SK-N-SH (cell line): ENCODE results near the gene PKIB. TPM values are rescaled to one million over a fixed set of nuclear protein-coding genes. Genes with fewer than 3 reads are reported as not detected.

Source experiments
- CTCF ChIA-PET: fragments of 300-600, 350-600 bp; formaldehyde crosslinking; extraction: SDS; loops from one replicate; lab custom pipeline; 2021; lab: Yijun Ruan, JAX
- POLR2A ChIA-PET: fragments of 350-600 bp; sonication (Branson Sonifier 250); formaldehyde crosslinking; extraction: SDS; loops from one replicate; lab custom pipeline; 2020; ENCODE audit warnings: antibody characterized with exemption, inconsistent platforms; lab: Yijun Ruan, JAX
- DNase-seq: peaks from one replicate; pipeline ENCODE4 v3.0.0; 2012
- H2AFZ ChIP-seq: fragments of 200-600 bp; sonication (generic); 2 replicates; pipeline ENCODE4 v1.8.1; 2016; ENCODE audit warnings: antibody characterized with exemption, mild to moderate bottlenecking, low read depth
- H3F3A ChIP-seq: fragments of 200-600 bp; sonication (generic); replicated peaks from 2 replicates; pipeline ENCODE3; 2016; ENCODE audit warnings: antibody characterized with exemption, mild to moderate bottlenecking; ENCODE audit not compliant: insufficient read depth
- H3K27ac ChIP-seq, 2 experiments: fragments of 200-500 bp in 1 of 2; fragments of 200-600 bp in 1 of 2; sonication (Bioruptor generic) in 1 of 2; sonication (generic), shearing (Covaris generic) in 1 of 2; 2 replicates each; pipeline versions ENCODE4 v1.5.1 to v1.6.1; 2014 to 2016; ENCODE audit warnings: low read depth in 2 of 2, inconsistent platforms in 1 of 2, low read length in 1 of 2, mild to moderate bottlenecking in 1 of 2, mixed read lengths in 1 of 2
- H3K27me3 ChIP-seq: fragments of 200-600 bp; sonication (generic), shearing (Covaris generic); 2 replicates; pipeline ENCODE4 v1.6.1; 2016; ENCODE audit warnings: mixed run types; ENCODE audit not compliant: insufficient read depth
- H3K36me3 ChIP-seq, 2 experiments: fragments of 200-500 bp in 1 of 2; fragments of 200-600 bp in 1 of 2; sonication (Bioruptor generic) in 1 of 2; sonication (generic) in 1 of 2; replicated peaks in 1 of 2; 2 replicates each; pipeline versions ENCODE3 to v1.5.1; 2014 to 2016; ENCODE audit warnings: low read length in 1 of 2, mild to moderate bottlenecking in 1 of 2; ENCODE audit not compliant: insufficient read depth in 2 of 2, control insufficient read depth in 1 of 2
- H3K4me1 ChIP-seq, 2 experiments: fragments of 200-500 bp in 1 of 2; fragments of 200-600 bp in 1 of 2; sonication (Bioruptor generic) in 1 of 2; sonication (generic), shearing (Covaris generic) in 1 of 2; 2 replicates each; pipeline versions ENCODE4 v1.5.1 to v1.6.1; 2014 to 2016; ENCODE audit warnings: low read depth in 1 of 2, low read length in 1 of 2, mixed run types in 1 of 2; ENCODE audit not compliant: insufficient read depth in 2 of 2, control insufficient read depth in 1 of 2
- H3K4me2 ChIP-seq: fragments of 200-600 bp; sonication (generic), shearing (Covaris generic); 2 replicates; pipeline ENCODE4 v1.6.1; 2017; ENCODE audit warnings: mixed run types
- H3K4me3 ChIP-seq, 2 experiments: fragments of 200-500 bp in 1 of 2; fragments of 200-600 bp in 1 of 2; sonication (Bioruptor generic) in 1 of 2; sonication (generic), shearing (Covaris generic) in 1 of 2; 2 replicates each; pipeline versions ENCODE4 v1.5.1 to v1.8.1; 2014 to 2016; ENCODE audit warnings: low read depth in 2 of 2, inconsistent platforms in 1 of 2, low read length in 1 of 2, mild to moderate bottlenecking in 1 of 2, mixed read lengths in 1 of 2, moderate library complexity in 1 of 2
- H3K79me2 ChIP-seq: fragments of 200-600 bp; sonication (generic); 2 replicates; pipeline ENCODE4 v1.8.1; 2017; ENCODE audit warnings: mild to moderate bottlenecking; ENCODE audit not compliant: insufficient read depth
- H3K9ac ChIP-seq: fragments of 200-600 bp; sonication (generic); 2 replicates; pipeline ENCODE4 v1.6.1; 2017; ENCODE audit warnings: mixed run types
- H3K9me2 ChIP-seq: fragments of 200-600 bp; sonication (generic); 2 replicates; pipeline ENCODE4 v1.6.1; 2017; ENCODE audit warnings: mixed run types
- H3K9me3 ChIP-seq: fragments of 200-600 bp; sonication (generic); 2 replicates; pipeline ENCODE4 v1.6.1; 2017; ENCODE audit warnings: mixed run types, mild to moderate bottlenecking, moderate library complexity
- H4K20me1 ChIP-seq: fragments of 200-600 bp; sonication (generic); 2 replicates; pipeline ENCODE4 v1.6.1; 2017; ENCODE audit warnings: mild to moderate bottlenecking, mixed run types; ENCODE audit not compliant: insufficient read depth
- CHD2 ChIP-seq: fragments of 150-350 bp; IDR thresholded peaks from 2 replicates; pipeline ENCODE4 v1.6.1; 2018; ENCODE audit warnings: low read length; ENCODE audit not compliant: partially characterized antibody
- ELF1 ChIP-seq: IDR thresholded peaks from 2 replicates; pipeline ENCODE4 v1.4.0; 2012
- EZH2phosphoT487 ChIP-seq: fragments of 200-600 bp; sonication (generic); IDR thresholded peaks from 2 replicates; pipeline ENCODE4 v1.6.1; 2017; ENCODE audit warnings: low read depth, mixed run types, mild to moderate bottlenecking, antibody characterized with exemption, moderate library complexity, borderline replicate concordance
- GATA2 ChIP-seq: sonication (generic); formaldehyde crosslinking; IDR thresholded peaks from 2 replicates; pipeline ENCODE4 v1.5.0; 2020; ENCODE audit warnings: mild to moderate bottlenecking, missing genetic modification reagents
- RXRA ChIP-seq: IDR thresholded peaks from 2 replicates; pipeline ENCODE4 v1.4.0; 2012; ENCODE audit warnings: low read depth, mild to moderate bottlenecking, borderline replicate concordance
- SIN3A ChIP-seq: IDR thresholded peaks from 2 replicates; pipeline ENCODE4 v1.6.1; 2012; ENCODE audit warnings: low read depth, mild to moderate bottlenecking, low read length, moderate library complexity, borderline replicate concordance
- TAF1 ChIP-seq: IDR thresholded peaks from 2 replicates; pipeline ENCODE4 v1.6.1; 2012; ENCODE audit warnings: low read depth, mild to moderate bottlenecking, low read length, moderate library complexity, borderline replicate concordance
- YY1 ChIP-seq: IDR thresholded peaks from 2 replicates; pipeline ENCODE4 v1.4.0; 2012; ENCODE audit warnings: low read depth, mild to moderate bottlenecking
- WGBS: methylation state at CpG from one replicate; pipeline ENCODE4 v1.1.6; 2017; ENCODE audit warnings: low lambda C conversion rate; 5-methylcytosine and 5-hydroxymethylcytosine counted together
- polyA plus RNA-seq, 3 experiments: library from polyadenylated mRNA; depleted of rRNA; stranded (reverse); fragments of >200 nt; gene quantifications; 2 replicates each; pipeline ENCODE4 v1.2.3, GENCODE V29; 2012
- TF ChIP-seq, protein P1 (sequence below): fragments of 200-600 bp; sonication (generic); IDR thresholded peaks from 2 replicates; pipeline ENCODE4 v1.6.1; 2017; ENCODE audit warnings: antibody characterized with exemption, mild to moderate bottlenecking, moderate library complexity
- TF ChIP-seq, protein P2 (sequence below): fragments of 150-350 bp; IDR thresholded peaks from 2 replicates; pipeline ENCODE4 v1.6.1; 2017; ENCODE audit warnings: antibody characterized with exemption, low read length, low read depth, borderline replicate concordance
- TF ChIP-seq, protein P3 (sequence below): IDR thresholded peaks from 2 replicates; pipeline ENCODE4 v1.4.0; 2012; ENCODE audit warnings: low read depth, borderline replicate concordance

The PKIB gene
- polyA plus RNA-seq, 1 of the 3 experiments (the other 2 are of a cell fraction): 0.30 TPM

- no peak for TF ChIP-seq ELF1
- no peak for TF ChIP-seq EZH2phosphoT487
Observed at GRCh38 chr6:122604676-122605075, 5.5 kb upstream of the PKIB start (continued).

DNA sequence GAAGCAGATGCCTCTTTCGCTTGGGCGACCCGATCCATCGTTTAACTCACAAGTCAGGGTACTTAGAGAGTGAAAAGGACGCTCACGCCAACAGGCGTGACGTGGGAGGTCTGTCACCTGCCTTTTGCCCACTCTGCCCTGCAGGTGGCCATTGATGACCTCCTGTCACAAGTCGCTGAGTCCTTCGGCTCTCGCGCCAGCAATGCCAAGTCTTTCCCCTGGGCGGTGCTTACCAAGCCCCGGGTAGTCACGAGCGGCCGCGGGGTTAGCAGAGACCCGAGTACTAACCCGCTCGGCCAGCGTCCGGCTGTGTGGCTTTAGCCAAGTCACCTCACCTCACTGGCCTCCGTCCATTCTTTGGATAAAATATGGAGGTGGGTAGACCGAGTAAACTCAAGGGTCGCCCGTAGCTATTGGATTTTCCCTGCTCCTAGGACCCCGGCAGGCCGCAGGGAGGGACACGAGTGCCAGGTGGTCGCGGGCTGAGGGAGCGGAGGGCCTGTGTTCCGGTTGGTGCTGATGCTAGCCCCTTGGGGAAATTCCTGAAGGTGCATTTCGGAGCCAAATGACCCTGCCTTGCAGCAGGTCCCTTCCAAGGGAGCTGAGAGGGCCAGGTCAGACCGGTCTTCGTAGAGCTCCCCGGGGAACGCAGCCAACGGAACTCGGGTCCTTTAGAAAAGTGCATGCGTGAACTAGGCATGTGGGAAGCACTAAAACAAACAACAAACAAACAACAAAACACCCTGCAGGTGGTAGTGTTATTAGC is 668 bp downstream of the PKIB start:
- Histone ChIP-seq H3F3A (no peaks in the 10 kb centered on the region), H3K27me3 (peaks cover 30% of the 10 kb centered on the region), H3K4me2 (peak overlapping the region; percentile 90), H3K9ac (no peak overlapping the region), H3K27ac (no peak overlapping the region), H3K9me3 (no peaks in the 10 kb centered on the region), H3K4me1 (peaks cover 0 to 14% of the 10 kb centered on the region in 2 experiments; a peak in 1 of 4 replicates), H3K79me2 (no peaks in the 10 kb centered on the region), H3K4me3 (peak overlapping the region; percentile 43 to 63), H2AFZ (peak overlapping the region; percentile 53; the same call in 1 of the 2 replicates), H3K36me3 (no peaks in the 10 kb centered on the region), H3K9me2 (no peaks in the 10 kb centered on the region), H4K20me1 (no peaks in the 10 kb centered on the region)
- CTCF ChIA-PET: interaction anchor here (0.6 to 1.1 kb wide), 4 partner anchors 13 to 119 kb away, joined by 3 to 4 read pairs (median 3); no protein-coding TSS in a partner anchor
- TF ChIP-seq, protein P1, sequence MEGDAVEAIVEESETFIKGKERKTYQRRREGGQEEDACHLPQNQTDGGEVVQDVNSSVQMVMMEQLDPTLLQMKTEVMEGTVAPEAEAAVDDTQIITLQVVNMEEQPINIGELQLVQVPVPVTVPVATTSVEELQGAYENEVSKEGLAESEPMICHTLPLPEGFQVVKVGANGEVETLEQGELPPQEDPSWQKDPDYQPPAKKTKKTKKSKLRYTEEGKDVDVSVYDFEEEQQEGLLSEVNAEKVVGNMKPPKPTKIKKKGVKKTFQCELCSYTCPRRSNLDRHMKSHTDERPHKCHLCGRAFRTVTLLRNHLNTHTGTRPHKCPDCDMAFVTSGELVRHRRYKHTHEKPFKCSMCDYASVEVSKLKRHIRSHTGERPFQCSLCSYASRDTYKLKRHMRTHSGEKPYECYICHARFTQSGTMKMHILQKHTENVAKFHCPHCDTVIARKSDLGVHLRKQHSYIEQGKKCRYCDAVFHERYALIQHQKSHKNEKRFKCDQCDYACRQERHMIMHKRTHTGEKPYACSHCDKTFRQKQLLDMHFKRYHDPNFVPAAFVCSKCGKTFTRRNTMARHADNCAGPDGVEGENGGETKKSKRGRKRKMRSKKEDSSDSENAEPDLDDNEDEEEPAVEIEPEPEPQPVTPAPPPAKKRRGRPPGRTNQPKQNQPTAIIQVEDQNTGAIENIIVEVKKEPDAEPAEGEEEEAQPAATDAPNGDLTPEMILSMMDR: no peak
- TF ChIP-seq, protein P2, sequence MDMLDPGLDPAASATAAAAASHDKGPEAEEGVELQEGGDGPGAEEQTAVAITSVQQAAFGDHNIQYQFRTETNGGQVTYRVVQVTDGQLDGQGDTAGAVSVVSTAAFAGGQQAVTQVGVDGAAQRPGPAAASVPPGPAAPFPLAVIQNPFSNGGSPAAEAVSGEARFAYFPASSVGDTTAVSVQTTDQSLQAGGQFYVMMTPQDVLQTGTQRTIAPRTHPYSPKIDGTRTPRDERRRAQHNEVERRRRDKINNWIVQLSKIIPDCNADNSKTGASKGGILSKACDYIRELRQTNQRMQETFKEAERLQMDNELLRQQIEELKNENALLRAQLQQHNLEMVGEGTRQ: no peak
- TF ChIP-seq, protein P3, sequence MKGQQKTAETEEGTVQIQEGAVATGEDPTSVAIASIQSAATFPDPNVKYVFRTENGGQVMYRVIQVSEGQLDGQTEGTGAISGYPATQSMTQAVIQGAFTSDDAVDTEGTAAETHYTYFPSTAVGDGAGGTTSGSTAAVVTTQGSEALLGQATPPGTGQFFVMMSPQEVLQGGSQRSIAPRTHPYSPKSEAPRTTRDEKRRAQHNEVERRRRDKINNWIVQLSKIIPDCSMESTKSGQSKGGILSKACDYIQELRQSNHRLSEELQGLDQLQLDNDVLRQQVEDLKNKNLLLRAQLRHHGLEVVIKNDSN: no peak
- no peak for TF ChIP-seq CHD2
- TF ChIP-seq SIN3A: no peak
- TF ChIP-seq YY1: no peak
- TF ChIP-seq EZH2phosphoT487: no peak
- TF ChIP-seq RXRA: no peak
- TF ChIP-seq TAF1: no peak
- no peak for TF ChIP-seq GATA2 (CRISPR knock-in tag)
- WGBS: 12% methylated on average over 19 of the region's 42 CpGs
- DNase-seq: peak; percentile 46
- POLR2A ChIA-PET: interaction anchor here (0.6 kb wide), 1 partner anchor 845 kb away, joined by 3 read pairs; no protein-coding TSS in a partner anchor
